ENCODE measurements around the gene RXRA. TPM values are rescaled to one million over a fixed set of nuclear protein-coding genes. Genes with fewer than 3 reads are reported as not detected.

The RXRA gene
- total RNA-seq, 2 donors from 2014 or later: 34.5 to 50.8 TPM

- no peak overlapping the region for H3K27ac ChIP-seq
- no peak for DNase-seq (ENCODE audit: low spot score)
- H3K4me1 ChIP-seq: peaks cover 0 to 31% of the 10 kb centered on the region in 2 donors
- no peaks in the 10 kb centered on the region for H3K9me3 ChIP-seq
- no peak for TF ChIP-seq CTCF (IDR thresholded peaks at IDR 0.05)
- no peaks in the 10 kb centered on the region for H3K27me3 ChIP-seq
- H3K36me3 ChIP-seq: no peaks in the 10 kb centered on the region
- no peak overlapping the region for H3K4me3 ChIP-seq
Measured at GRCh38 chr9:134318941-134319305, 7.3 kb upstream of the RXRA start.

GRCh38 chr9:134319306-134320125 lies 6.7 kb upstream of the RXRA start:
- TF ChIP-seq CTCF (IDR thresholded peaks at IDR 0.05): no peak
- no peak for DNase-seq (ENCODE audit: low spot score)
- H3K4me3 ChIP-seq: no peak overlapping the region
- no peaks in the 10 kb centered on the region for H3K9me3 ChIP-seq
- no peak overlapping the region for H3K27ac ChIP-seq
- no peaks in the 10 kb centered on the region for H3K36me3 ChIP-seq
- H3K4me1 ChIP-seq: peaks cover 0 to 37% of the 10 kb centered on the region in 2 donors
- no peaks in the 10 kb centered on the region for H3K27me3 ChIP-seq

DNA sequence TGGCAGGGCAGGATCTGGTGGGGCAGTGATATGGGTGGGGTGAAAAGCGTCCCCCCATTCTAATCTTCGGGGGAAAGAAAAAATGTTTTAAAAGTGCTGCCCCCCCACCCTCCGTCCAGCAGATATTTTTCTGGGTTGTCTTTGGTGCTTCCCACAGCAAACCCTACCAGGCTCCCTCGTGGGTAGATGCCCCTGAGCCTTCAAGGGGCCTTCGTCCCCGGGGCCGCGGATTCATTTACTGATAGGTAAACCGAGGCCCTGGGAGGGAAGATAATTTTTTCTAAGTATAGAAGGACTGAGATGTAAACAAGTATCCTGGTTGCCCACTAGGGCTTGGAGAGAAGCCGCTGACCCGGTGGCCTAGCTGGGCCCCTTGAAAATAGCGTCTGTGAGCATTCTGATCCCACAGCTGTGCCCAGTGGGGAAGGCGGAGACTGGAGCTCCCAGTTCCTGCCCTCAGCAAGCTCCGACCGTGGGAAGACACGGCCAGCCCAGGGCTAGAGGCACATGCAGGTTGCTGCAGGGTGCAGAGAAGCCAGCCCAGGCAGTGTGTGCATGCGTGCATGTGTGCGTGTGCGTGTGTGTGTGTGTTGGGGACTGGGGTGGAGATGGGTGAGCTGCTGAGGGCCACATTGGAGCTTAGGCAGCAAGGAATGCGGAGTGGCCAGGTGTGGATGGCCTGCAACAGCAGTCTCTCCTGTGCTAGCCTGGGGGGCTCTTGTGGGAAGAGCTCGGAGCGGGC lies 6.0 kb upstream of the RXRA start:
- TF ChIP-seq CTCF (IDR thresholded peaks at IDR 0.05): no peak
- no peak overlapping the region for H3K4me3 ChIP-seq
- no peak overlapping the region for H3K27ac ChIP-seq
- H3K27me3 ChIP-seq: no peaks in the 10 kb centered on the region
- H3K4me1 ChIP-seq: peaks cover 0 to 43% of the 10 kb centered on the region in 2 donors
- no peak for DNase-seq (ENCODE audit: low spot score)
- H3K36me3 ChIP-seq: no peaks in the 10 kb centered on the region
- no peaks in the 10 kb centered on the region for H3K9me3 ChIP-seq

GRCh38 chr9:134320868-134321471 lies 5.3 kb upstream of the RXRA start:
- no peak for TF ChIP-seq CTCF (IDR thresholded peaks at IDR 0.05)
- peaks cover 0 to 37% of the 10 kb centered on the region in 2 donors for H3K4me1 ChIP-seq
- no peak overlapping the region for H3K4me3 ChIP-seq
- no peaks in the 10 kb centered on the region for H3K9me3 ChIP-seq
- no peaks in the 10 kb centered on the region for H3K27me3 ChIP-seq
- DNase-seq (ENCODE audit: low spot score): no peak
- H3K36me3 ChIP-seq: no peaks in the 10 kb centered on the region
- H3K27ac ChIP-seq: no peak overlapping the region

- no peak for DNase-seq (ENCODE audit: low spot score)
- H3K4me3 ChIP-seq: no peak overlapping the region
- no peaks in the 10 kb centered on the region for H3K9me3 ChIP-seq
- H3K27me3 ChIP-seq: no peaks in the 10 kb centered on the region
- peaks cover 0 to 31% of the 10 kb centered on the region in 2 donors for H3K4me1 ChIP-seq
- no peaks in the 10 kb centered on the region for H3K36me3 ChIP-seq
- no peak overlapping the region for H3K27ac ChIP-seq
- TF ChIP-seq CTCF (IDR thresholded peaks at IDR 0.05): no peak
Measured at GRCh38 chr9:134321531-134321930, 4.7 kb upstream of the RXRA start.

All from right atrium auricular region (tissue), 2 donors.